GM19328 (cell line): Measurements from ENCODE around the gene CHRNB2.
A peak's percentile ranks its signal among the peaks of the same experiment; 100 is the strongest.

Experiments
- ATAC-seq: cut with Tn5 transposase; IDR thresholded peaks from one replicate; pipeline ENCODE4 v1.9.1; 2021; ENCODE audit warnings: mild to moderate bottlenecking, moderate library complexity; ENCODE audit not compliant: unreplicated experiment

Gene CHRNB2

GRCh38 chr1:154578058-154578418 lies 10.5 kb downstream of the CHRNB2 start:
- no peak for ATAC-seq

- ATAC-seq: no peak
Observed at GRCh38 chr1:154579374-154579773, 11.8 kb downstream of the CHRNB2 start.

DNA sequence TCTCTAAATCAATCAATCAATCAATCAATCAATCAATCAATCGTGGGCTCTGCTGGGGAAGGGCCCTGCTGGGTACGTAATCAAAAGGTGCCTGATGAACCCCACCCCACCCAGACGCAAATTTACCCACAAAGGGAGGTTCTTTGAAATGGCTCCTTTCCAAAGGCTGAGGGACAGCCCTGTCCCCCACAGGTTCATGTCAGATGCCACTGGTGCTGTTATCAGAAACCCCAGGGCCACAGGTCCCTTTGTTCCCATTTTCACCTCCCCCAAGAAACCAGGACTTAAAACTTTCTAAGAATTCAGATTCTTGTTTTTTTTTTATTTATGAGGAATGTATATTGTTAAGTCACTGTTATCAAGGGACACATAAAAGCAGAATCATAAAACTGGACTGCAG lies 14.2 kb downstream of the CHRNB2 start:
- no peak for ATAC-seq

DNA sequence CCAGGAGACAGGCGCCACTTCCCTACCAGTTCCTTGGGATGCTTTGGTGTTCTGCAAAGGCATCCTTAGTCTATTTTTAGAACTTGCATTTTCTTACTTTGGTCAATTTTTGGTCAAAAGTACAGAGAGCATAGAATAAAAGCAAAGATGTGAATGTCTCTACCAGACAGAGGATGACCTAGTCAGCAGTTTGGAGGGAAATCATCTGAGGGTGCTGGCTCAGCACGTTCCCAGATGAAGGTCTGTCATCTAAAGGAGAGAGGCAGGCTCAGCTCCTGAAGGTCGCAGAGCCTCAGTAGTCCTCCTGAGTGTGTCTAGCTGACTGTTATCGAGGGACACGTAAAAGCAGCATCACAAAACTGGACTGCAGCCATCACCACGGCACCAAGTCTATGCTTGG lies 15.3 kb downstream of the CHRNB2 start:
- ATAC-seq: no peak

GRCh38 chr1:154583773-154584172 lies 16.2 kb downstream of the CHRNB2 start:
- no peak for ATAC-seq

DNA sequence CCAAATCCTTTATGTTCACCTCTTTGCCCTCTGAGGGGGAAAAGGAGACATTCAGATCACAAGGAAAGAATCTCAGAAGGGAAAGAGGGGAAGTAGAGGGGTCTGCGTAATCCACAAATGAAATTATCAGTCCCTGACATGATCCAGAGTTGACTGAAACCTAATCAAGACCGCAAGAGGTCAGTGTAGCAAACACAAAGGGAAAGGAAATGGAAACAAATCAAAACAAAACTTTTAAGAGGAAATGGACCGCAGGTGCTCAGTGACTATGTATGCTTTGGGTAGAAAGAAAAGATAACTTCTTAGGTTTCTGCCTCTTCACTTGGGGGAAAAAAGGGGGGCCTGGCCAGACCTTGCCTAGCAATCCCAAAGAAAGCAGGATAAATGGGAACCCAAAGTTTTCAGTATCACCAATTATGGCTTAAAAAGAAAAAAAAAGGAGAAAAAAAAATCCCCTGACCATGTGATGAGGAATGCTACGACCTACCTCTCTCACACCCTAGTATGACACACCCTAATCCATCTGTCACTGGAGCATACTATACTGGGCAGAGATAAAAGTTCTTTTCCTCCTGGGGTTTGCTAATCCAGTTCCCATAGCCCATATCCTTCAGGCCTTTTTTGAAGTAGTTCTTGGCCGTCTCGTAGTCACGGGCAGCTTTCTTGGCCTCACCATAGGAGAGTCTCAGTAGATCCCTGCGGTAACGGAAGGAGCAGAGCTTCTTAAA lies 16.9 kb downstream of the CHRNB2 start:
- no peak for ATAC-seq

- no peak for ATAC-seq
Observed at GRCh38 chr1:154586231-154586630, 18.7 kb downstream of the CHRNB2 start.

DNA sequence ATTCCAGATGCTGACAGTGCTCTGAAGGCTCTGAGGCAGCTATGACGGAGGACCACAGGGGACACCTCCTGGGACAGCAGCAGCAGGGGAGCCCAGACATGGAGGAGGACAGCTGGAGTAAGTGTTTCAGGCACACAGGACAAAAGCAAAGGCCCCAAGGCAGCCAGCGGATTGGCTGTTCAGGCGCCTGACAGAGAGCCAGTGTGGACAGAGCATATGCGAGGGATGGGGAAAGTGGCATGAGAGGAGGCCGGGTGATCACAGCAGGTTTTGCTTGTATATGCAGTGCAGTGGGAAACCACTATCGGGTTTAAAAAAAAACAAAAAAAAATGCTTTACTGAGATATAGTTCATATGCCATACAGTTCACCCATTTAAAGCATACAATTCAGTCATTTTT lies 19.1 kb downstream of the CHRNB2 start:
- ATAC-seq: no peak

DNA sequence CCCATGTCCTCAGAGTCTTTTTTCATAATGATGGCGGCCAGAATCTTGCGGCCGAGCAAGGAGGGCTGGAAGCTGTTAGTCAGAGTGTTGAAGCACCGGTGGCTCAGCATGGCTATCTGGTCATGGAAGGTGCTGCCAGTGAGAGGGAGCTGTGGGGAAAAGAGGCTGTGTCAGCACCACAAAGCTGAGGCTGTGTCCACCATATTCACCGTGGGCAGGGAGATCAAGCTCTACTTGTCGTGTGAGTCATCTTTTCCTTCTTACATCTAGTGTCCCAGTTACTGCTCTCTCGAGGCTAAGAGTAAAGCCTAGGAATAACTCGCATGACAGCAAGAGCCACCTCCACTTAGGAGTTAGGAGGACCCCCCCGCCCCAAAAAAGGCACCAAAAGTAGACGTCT lies 22.2 kb downstream of the CHRNB2 start:
- no peak for ATAC-seq

DNA sequence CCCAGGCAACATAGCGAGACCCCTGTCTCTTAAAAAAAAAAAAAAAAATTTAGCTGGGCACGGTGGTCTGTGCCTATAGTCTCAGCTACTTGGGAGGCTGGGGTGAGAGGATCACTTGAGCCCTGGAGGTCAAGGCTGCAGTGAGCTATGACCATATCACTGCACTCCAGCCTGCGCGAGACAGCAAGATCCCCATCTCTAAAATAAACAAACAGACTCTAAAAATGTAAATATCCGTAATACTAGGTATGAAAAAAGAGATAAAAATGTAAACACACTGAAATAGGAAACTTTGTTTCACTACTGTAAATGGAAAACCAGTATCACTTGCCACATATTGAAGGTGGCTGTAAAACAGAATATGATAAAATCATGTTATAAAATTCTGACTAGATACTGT lies 23.2 kb downstream of the CHRNB2 start:
- ATAC-seq: no peak

- ATAC-seq: no peak
Observed at GRCh38 chr1:154591206-154591605, 23.6 kb downstream of the CHRNB2 start.

GRCh38 chr1:154593390-154593789 lies 25.8 kb downstream of the CHRNB2 start:
- ATAC-seq: no peak

DNA sequence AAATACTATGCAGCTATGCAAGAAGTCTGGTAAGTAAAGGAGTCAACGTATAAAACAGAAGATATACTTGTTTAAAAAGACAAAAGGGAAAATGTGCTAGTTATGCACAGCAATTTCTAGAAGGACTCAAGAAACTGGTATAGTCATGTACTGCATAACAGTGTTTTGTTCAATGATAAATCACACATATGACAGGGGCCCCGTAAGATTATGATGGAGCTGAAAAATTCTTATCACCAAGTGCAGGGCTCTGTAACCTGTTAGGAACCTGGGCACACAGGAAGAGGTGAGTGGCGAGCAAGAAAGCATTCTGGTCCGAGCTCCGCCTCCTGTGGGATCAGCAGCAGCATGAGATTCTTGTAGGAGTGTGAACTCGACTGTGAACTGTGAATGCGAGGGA lies 27.2 kb downstream of the CHRNB2 start:
- ATAC-seq: no peak

- ATAC-seq: no peak
Observed at GRCh38 chr1:154595621-154596020, 28.0 kb downstream of the CHRNB2 start.

- ATAC-seq: no peak
Observed at GRCh38 chr1:154598871-154599635, 31.5 kb downstream of the CHRNB2 start.

DNA sequence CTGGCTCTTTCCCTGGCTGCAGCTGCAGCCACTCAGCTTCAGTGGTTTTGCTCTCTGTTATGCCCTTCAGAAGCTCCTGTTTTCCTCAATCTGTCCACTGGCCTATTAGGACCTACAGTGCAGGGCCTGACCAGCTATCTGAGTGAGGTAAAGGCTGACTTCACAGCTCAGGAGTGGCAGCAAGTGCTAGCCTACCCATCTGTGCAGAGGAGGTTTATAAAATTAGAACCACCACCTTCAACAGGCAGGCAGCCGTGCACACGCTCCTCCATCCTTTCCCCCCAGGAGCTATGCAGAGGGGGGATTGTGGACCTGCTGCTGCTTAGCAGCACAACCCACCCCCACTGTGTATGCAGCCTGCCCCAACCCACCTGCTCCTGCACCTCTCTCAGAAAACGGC lies 32.1 kb downstream of the CHRNB2 start:
- ATAC-seq: no peak

- ATAC-seq: no peak
Observed at GRCh38 chr1:154603317-154603716, 35.7 kb downstream of the CHRNB2 start.

- ATAC-seq: no peak
Observed at GRCh38 chr1:154605534-154605933, 38.0 kb downstream of the CHRNB2 start.

DNA sequence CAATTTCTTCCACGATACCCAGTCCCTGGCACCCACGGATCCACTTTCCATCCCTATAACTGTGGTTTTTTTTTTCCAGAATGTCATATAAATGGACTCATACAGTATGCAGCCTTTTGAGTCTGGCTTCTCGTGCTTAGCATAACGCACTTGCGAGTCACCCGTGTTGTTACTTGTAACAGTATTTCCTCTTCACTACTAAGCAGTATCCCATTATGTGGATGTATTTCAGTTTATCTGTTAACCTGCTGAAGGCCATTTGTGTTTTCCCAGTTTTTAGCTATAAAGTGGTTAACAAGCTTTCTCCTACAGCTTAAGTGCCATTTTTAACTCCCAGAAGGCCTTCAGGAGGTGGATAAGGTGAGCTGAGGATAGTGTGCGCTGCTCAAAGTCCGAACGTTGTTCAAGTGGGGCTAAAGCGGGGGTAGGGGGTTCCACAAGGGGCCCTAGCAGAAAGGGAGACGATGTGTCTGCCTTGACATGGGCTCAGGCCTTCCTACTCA lies 39.6 kb downstream of the CHRNB2 start:
- ATAC-seq: no peak

DNA sequence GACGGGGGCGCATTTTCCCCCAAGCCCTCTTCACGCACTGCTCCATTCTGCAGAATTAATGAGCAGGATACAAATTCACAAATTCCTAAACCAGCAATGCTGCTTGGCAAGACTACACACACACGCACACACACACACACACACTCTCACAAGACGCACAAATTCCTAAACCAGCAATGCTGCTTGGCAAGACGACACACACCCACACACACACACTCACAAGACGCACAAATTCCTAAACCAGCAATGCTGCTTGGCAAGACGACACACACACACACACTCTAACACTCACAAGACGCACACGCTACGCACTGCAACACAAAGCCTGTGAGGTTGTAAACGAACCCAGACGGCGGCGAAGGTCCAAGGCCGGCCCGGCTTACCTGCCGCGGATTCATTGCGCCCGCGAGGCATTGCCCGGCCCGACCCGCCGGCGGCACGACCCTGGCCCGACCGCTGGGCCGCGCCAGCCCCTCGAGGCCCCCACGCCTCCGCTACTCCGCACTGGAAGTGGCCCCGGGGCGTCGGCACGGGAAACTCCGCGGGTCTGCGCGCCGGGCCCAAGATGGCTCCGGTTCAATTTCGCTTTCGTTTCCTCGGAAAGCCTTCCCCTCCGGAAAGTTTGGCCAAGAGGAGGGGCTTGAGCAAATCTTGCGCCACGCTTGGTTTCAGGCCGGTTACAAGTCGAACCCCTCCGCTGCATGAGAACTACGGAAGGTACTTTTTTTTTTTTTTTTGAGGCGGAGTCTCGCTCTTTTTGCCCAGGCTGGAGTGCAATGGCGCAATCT lies 40.2 kb downstream of the CHRNB2 start, which contains the start of gene ADAR:
TSS of gene ADAR (minus strand) at position 578 of the 788 bp plus-strand sequence. CDS start at position 398, 180 bp downstream.
- peak; percentile 64 for ATAC-seq
